Stimulated activated CD4-positive, alpha-beta T cell treated with anti-CD3 and anti-CD28 coated beads, TNF-alpha, amount 100 ng/mL, for 48 hours (primary cell): ENCODE measurements around the gene TNRC18.
"Not testable (repeated sequence)": the region's sequence is repeated elsewhere in the genome, so short reads cannot be mapped to it uniquely, and the experiment has no call there.

Experiments used
- DNase-seq, 3 donors: peaks; one replicate each; pipeline ENCODE4 v3.0.0-alpha.2; 2020; ENCODE audit warnings: low read depth in 3 of 3

TNRC18 gene

DNA sequence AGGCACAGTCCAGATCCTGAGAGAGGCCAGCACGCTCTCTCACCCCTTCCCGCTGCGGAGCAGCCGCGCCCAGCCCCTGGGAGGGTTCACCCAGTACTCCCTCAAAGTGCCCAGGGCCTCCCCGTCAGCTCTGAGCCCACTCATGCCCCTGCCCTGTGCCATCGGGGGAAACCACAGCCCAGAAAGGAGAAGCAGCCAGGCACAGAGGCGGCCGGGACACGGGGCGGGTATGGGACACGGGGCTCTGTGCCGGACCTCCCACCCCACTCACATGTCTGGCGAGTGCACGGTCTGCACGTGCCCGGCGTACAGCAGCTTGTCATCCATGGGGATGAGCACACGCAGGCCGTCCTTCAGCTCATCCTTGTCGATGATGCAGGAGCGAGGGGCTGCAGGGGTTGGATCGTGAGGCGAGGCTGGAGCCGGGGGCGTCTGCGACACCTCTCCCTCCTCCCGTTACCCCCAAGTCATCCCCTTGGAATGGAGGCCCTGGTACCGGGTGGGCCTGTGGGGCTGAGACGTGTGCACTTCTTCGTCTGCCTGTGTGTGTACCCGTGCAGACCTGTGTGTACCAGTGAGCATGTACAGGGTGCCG is 102.7 kb downstream of the TNRC18 start:
- DNase-seq: no peak

DNA sequence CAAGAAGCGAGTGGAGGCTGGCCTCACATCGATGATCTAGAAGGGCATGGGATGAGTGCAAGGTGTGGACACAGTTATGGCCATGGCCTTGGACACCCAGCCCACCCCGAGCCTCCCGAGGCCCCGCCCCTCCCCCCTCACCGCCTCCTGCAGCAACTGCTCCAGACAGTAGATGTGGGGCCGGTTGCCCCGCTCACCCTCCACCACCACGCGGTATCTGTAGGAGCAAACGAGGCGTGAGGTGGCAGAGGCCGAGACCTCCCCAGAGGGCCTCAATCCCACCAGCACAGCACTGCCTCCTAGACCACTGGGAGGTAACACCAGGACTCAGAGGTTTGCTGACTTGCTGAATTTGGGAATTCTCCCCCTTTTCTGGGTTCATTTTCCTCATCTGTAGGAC is 103.2 kb downstream of the TNRC18 start:
- no peak for DNase-seq

DNA sequence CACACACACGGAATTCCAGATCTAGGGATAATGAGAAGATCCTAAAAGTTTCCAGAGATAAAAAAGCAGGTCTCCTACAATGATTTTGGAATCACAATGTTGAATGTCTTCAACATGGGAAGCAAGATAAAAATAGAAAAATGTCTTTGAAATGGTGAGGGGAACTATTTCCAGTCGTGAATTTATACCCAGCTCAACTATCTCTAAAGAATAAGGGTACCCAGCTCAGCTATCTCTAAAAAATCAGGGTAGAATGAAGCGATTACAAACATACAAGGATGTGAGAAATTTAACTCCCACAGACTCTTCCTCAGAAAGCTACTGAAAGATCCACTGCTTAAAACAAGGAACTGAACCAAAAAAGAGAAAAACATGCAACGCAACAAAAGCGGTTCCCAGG is 105.0 kb downstream of the TNRC18 start:
- not testable (repeated sequence) for DNase-seq

DNA sequence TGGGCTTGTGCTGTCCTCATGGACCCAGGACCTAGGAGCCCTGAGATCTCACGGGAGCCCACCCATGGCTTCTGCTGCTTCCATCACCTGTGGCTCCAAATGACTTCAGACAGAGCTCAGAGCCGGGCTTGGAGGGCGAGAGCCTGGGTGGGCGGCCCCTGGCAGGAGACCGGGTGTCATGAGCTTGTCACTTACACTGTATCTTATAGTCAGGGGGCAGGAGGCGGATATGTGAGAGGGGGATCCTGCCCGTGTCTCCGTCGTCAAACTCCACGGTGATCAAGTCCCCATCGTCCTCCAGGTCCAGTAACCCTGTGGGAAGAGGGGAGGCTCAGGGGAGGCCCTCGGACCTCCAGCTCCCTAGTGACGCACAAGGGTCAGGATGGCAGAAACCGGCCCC is 107.9 kb downstream of the TNRC18 start:
- no peak for DNase-seq

DNA sequence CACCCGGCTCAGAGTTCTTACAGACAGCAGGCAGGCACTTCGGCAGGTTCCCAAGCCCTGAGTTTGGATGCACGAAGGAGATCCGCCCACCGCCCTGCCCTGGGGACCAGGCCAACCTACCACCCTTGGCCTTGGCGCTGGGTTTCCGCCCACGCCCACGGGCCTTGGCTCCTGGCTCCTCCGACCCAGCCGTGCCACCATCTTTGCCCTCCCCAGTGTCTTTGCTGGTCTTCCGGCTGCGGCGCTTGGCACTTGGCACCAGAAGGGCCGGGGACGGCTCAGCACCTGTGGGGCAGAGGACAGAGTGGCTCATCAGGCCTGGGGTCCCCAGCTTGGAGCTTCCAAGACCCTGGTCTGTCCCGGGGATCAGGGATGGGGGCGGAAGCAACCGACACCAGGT is 108.8 kb downstream of the TNRC18 start:
- DNase-seq: no peak

DNA sequence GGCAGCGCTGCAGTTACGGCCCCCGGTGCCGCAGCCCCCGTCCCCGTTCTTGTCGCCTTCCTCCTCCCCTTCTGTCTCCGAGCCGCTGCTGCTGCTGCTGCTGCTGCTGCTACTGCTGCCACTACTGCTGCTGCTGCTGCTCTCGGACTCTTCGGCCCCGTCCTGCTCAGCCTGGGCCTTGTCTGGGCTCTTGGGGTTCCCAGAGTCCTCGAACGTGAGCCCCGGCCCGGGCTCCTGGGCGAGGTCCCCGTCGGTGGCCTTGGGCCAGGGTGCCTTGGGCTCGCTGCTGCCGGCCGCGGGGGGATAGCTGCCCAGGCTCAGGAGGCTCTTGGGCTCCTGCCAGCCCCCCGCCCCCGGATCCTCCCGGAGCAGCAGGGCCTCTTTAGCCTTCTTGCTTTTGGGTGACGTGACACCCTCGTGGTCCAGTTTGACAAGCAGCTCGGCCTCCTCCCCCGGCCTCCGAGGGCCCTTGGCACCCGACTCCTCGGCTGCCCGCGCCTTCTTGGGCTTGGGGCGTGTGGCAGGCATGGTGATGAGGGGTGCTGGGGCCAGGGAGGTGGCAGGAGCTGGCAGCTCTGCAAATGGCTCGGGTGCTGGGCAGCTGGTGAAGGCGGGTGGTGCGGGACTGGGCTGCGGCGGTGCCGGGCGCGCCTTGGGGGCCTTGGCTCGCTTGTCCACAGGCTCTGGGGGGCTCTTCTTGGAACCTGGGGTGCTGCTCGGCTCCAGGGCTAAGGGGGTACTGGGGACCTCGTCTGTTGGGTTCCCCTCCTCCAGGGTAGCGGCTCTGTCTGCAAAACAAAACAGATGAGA is 110.4 kb downstream of the TNRC18 start:
- not testable (repeated sequence) for DNase-seq

DNA sequence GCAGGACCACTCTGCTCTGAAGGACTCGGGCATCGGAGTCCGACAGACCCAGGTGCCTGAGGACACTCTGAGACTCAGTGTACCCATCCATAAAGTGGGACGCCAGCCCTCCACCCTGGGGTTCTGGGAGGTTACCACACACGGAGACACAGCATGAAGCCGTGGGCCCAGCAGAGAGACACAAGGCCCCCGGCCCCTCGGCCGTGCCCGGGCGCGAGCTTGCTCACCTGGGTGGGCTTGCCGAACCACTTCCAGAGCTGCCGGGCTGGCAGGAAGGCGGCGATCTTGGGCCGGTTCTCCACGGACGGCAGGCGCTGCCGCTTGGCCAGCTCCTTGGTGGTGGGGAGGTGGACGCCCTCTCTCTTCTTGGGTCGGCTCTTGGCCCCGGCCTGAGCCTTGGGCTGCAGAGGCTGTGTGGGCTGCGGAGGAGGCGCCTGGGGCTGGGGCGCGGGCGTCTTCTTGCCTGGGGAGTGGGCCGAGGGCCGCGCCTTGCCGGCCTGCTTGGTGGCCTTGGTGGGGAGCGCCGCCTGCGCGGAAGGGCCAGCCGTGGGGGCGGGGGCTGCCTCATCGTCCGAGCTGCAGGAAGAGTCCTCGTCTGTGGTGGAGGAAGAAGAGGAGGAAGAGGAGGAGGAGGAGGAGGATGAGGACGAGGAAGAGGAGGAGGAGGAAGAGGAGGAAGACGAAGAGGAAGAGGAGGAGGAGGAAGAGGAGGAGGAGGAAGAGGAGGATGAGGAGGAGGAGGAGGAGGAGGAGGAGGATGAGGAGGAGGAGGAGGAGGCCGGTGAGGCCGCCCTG is 111.2 kb downstream of the TNRC18 start:
- DNase-seq: not testable (repeated sequence)

DNA sequence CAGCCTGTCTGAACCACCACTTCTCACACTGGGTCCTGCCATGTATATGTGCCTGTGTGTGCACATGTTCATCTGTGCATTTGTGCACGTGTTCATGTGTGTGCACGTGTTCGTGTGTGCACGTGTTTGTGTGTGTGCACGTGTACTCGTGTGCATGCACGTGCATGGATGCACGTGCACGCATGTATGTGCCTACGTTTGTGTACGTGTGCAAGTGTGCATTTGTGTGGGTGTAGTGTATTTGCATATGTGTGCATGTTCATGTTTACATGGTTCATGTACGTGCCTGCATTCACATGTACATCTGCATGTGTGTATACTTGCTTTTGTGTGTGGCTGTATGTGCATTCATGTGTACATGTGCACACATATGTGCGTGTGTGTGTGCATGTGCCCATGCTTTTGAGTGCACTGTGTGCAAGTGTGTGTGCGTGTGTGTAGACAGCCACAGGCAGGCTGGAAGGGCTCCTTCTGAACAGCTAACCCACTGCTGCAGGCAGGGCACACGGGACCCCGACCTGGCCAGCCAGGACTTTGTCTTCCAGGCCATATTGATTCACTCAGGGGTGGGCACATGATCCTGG is 112.7 kb downstream of the TNRC18 start:
- no peak for DNase-seq

DNA sequence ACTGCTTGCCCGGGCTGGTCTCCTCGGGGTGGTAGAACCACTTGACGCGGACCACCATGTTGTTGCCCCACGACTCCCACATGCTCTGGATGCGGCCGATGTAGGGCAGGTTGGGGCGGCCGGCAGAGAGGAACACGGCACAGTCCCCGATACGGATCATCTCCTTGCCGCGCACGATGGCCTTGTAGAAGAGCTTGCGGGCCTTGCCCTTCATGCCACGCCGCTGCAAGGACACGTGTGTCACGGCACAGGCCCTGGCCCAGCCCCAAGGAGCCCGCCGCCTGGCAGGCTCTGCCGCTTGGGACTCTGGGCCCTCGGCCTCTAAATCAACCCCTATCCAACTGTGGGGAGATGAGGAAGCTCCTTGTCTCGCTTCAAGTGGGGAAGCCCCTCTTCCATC is 114.5 kb downstream of the TNRC18 start:
- no peak for DNase-seq

DNA sequence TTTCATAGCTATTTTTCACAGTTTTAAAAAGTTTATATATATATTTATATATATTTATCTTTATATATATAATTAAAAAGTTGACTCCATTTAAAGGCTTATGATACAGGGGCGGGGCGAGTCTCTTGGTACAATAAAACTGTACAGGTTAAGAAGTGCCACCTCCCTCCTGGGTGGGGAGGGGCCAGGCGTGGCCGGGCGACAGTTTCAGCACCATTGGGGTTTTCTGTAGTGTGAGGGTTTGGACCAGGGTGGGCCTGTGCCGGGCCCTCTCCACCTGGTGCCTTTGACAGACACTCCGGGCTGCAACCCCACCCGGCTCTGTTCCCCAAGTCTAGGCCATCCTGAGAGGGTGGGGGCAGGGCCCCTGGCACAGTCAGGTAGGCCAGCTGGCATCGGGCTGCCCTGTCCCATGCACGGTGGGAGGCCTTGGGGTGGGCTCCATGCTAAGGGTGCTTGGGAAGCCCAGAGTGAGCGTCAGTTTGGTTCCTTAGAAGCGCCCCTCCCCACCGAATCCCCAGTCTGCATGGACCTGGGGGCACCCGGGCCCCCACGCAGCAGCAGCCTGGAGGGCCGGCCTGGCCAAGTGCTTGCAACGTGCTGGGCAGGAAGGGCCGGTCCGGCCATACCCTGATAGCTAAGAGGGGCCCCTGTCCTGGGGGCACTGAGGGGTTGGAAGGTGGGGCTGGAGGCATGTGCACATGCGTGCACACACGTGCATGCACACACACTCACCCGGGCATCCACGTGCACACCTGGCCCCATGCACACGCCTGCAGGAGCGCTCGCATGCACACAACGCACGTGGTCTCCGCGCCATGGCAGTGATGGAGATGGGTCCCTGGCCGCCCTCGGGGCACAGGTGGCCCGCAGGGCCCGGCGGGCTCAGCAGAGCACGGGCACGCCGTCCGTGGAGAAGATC is 116.2 kb downstream of the TNRC18 start:
- not testable (repeated sequence) for DNase-seq

DNA sequence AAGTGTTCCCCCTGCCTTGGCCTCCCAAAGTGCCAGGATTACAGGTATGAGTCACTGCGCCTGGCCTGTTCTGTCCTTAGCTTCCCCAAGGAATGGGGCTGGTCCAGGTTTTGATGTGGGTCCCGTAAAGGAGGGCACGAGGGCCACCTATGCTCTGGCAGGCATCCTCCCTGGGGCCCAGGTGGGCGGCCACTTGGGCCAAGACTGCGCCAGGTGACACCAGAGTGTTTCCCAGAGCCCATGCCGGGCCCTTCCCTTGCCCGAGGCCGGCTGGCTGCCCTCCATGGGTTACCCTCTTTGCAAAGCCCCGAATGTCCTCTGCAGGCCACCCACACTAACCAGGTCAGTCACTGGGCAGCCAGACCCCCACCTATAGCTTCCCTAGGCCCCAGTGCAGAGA is 118.6 kb downstream of the TNRC18 start:
- DNase-seq: not testable (repeated sequence)

DNA sequence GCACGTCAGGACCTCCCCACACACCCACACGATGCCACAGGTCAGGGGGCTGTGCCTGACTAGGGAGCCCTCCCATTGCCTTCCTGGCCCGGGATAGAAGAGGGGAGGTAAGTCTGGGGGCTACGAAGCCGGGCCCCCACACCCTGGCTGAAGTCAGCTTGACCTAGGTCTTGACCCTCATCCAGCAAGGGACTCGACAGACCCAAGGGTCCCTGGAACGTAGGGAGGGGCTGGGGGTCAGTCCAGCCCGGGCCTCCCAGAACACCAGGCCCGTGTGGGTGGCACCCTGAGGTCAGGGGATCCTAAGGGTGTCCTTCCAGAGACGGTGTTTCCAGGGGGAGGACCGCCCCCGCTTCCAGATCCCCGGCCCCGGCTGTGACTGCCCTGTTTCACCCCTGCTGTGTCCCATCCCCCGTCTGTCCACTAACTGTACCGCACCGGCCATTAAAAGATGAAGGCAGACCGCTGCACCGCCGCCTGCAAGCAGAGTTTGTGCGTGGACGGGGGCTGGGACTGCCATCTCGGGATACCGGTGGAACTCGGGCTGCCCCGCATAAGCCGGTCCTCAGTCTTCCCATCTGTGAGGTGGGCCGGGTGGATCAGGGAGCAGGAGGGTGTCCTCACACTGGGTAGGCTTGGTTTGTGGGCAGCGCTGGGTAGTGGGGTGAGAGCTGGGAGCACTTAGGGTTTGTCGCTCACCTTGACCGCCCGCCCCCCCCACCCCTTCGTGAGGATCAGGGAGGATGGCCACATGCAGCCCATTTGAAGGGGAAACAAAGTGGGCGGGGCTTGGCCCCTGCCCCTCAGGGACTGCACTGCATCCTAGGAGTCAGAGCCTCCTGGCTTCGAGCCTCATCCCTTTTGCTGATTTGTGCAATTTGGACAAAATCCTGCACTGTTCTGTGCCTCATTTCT is 119.8 kb downstream of the TNRC18 start:
- no peak for DNase-seq

DNA sequence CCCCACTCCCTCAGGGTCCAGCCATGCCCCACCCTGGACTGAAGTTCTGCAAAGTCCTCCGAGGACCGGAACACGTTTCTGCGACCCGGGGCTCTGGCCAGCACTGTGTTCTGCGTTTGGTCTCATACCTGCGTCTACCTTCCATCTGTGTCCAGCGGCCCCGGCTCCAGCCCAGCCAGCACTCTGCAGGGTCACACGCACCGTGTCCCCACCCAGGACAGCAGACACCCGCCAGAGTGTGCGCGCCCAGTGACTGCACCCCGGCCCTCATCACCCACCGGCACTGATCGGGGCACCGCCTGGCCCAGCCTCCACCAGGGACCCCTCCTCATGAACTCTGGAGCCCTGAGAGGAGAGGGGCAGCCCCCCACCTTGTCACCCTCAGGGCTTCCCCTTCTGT is 120.6 kb downstream of the TNRC18 start:
- DNase-seq: no peak

DNA sequence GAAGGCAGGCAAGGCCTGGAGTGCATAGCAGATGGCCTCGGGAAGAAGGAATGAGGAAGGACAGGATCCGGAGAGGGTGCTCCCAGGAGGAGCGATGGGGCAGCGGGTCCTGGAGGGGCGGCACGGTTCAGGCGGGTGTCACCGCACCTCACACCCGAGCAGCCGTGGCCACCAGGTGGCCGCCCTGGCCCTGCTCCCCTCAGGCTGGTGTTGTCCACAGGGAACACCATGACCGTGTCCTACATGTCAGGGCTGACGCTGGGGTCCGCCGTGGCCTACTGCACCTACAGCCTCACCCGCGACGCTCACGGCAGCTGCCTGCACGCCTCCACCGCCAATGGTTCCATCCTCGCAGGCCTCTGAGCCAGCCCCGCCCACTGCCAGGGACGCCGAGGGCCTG is 121.1 kb downstream of the TNRC18 start:
- no peak for DNase-seq

DNA sequence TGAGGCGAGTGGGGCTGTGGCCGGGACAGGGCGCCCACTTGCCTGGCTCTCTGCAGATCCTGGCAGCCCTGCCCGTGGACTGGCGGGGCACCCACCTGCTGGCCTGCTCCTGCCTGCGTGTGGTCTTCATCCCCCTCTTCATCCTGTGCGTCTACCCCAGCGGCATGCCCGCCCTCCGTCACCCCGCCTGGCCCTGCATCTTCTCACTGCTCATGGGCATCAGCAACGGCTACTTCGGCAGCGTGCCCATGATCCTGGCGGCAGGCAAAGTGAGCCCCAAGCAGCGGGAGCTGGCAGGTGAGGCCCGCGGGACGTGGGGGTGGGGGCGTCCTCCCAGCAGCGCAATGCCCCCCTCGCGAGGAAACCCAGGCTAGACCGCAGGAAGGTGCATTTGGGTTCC is 123.3 kb downstream of the TNRC18 start:
- no peak for DNase-seq

DNA sequence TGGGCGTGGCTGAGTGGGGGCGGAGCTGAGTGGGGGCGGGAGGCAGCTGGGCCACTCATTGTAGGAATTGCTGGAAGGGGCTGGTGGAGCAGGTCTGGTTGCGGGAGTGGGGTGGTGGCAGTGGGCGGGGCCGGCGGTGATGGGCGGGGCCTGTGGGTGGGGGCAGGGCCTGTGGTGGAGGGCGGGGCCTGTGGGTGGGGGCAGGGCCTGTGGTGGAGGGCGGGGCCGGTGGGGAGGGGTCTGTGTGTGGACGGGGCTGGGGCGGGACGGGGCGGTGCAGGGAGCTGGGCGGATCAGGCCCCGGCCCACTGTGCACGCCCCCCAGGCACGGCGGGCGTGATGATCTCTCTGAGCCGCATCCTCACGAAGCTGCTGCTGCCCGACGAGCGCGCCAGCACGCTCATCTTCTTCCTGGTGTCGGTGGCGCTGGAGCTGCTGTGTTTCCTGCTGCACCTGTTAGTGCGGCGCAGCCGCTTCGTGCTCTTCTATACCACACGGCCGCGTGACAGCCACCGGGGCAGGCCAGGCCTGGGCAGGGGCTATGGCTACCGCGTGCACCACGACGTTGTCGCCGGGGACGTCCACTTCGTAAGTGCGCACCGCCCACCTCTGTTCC is 126.9 kb downstream of the TNRC18 start:
- DNase-seq: peak; percentile 37 to 60 (median 41)

DNA sequence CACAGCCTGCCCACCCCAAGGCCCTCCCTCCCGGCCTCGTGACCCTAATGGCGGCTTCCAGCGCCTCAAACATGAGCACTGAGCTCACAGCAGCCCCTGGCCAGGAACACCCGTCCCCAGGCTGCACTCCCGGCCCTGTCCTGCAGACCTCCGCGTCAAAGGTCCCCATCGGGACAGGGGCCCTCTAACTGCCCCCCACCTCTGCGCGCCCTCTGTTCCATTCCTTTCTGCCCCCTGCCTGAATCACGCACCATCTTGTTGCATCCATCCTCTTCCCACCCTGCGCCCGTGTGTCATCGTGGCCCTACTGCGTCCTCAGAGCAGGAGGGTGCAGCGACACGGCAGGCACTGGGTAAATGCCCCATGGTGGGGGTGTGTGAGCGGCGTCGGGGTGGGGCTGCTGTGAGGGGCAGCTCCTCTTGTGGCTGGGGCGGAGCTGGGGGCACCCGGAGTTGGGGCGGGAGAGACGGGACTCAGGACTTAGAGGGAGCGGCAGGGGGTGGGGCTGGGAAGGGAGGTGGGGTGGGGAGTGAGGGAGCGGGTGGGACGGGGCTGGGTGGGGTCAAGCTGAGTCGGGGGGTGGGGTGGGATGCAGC is 127.5 kb downstream of the TNRC18 start:
- no peak for DNase-seq

DNA sequence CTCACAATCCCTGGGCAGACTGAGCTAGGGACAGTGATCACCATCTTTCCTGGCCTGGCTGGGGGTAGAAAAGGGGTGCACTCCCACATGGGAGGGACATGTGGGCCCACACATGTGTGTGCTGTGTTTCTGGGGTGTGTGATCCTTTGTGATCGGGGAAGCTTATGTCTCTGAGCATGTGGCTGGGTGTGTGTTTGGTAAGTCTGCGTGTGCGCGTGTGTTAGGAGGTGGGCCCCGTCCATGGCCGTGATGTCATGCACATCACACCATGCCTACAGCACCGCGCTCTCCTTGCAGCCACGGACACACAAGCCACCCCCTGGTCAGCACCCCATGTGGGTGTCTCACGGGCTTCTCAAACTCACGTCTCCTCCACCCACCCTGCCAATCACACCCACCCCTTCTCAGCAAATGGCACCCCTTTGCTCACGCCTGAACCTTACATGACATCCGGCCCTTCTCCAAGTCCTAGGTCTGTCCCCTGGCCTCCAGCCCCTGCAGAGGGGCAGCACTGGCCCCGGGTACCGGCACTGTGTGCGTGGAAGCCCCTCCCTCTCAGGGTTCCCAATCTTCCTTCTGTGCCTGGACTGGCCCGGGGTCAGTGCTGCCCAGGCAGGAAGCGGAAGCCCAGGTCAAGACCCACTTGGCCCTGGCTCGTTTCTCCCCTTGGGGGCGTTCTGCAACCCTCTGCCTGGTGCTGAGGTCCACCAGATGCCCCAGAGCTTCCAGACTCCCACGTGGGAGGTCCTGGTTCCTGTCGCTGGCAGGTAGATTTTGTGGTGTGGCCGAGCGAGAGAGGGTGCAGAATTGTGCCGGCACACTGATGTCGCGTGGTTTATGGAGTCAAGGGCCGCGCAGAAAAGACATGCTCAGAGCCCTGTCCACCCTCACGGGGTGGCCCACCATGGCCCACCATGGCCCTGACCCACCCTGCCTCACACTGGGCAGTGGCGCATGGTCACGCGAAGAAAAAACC is 128.3 kb downstream of the TNRC18 start:
- DNase-seq: no peak
